ENCODE measurements around the gene CACNB2.

CACNB2 gene

GRCh38 chr10:18504161-18504560 lies 363.9 kb downstream of the CACNB2 start:
- H3K79me2 ChIP-seq (ENCODE audit: control insufficient read depth, insufficient read depth, low read length, unreplicated experiment): no peaks in the 10 kb centered on the region
- peaks cover 7% of the 10 kb centered on the region for H3K4me1 ChIP-seq (ENCODE audit: control insufficient read depth, insufficient read depth, low read length, unreplicated experiment)
- no peak overlapping the region for H3K4me3 ChIP-seq (ENCODE audit: low read depth, low read length)
- H2AFZ ChIP-seq (ENCODE audit: low read length, unreplicated experiment): no peak overlapping the region
- no peaks in the 10 kb centered on the region for H3K36me3 ChIP-seq (ENCODE audit: insufficient read depth, low read length)
- H3K27me3 ChIP-seq (ENCODE audit: insufficient read depth, low read length): no peaks in the 10 kb centered on the region
- H3K27ac ChIP-seq (ENCODE audit: low read depth, low read length): no peak overlapping the region

- Histone ChIP-seq H3K27me3 (ENCODE audit: insufficient read depth, low read length) (no peaks in the 10 kb centered on the region), H3K4me3 (ENCODE audit: low read depth, low read length) (no peak overlapping the region), H2AFZ (ENCODE audit: low read length, unreplicated experiment) (no peak overlapping the region), H3K79me2 (ENCODE audit: control insufficient read depth, insufficient read depth, low read length, unreplicated experiment) (no peaks in the 10 kb centered on the region), H3K4me1 (ENCODE audit: control insufficient read depth, insufficient read depth, low read length, unreplicated experiment) (peaks cover 7% of the 10 kb centered on the region), H3K27ac (ENCODE audit: low read depth, low read length) (no peak overlapping the region), H3K36me3 (ENCODE audit: insufficient read depth, low read length) (no peaks in the 10 kb centered on the region)
Measured at GRCh38 chr10:18505456-18506118, 365.4 kb downstream of the CACNB2 start.

GRCh38 chr10:18508587-18508986 lies 368.4 kb downstream of the CACNB2 start:
- H2AFZ ChIP-seq (ENCODE audit: low read length, unreplicated experiment): no peak overlapping the region
- no peak overlapping the region for H3K27ac ChIP-seq (ENCODE audit: low read depth, low read length)
- no peaks in the 10 kb centered on the region for H3K27me3 ChIP-seq (ENCODE audit: insufficient read depth, low read length)
- H3K4me1 ChIP-seq (ENCODE audit: control insufficient read depth, insufficient read depth, low read length, unreplicated experiment): no peaks in the 10 kb centered on the region
- no peaks in the 10 kb centered on the region for H3K79me2 ChIP-seq (ENCODE audit: control insufficient read depth, insufficient read depth, low read length, unreplicated experiment)
- H3K4me3 ChIP-seq (ENCODE audit: low read depth, low read length): no peak overlapping the region
- H3K36me3 ChIP-seq (ENCODE audit: insufficient read depth, low read length): no peaks in the 10 kb centered on the region

GRCh38 chr10:18514537-18514936 lies 374.3 kb downstream of the CACNB2 start:
- Histone ChIP-seq H3K4me1 (ENCODE audit: control insufficient read depth, insufficient read depth, low read length, unreplicated experiment) (no peaks in the 10 kb centered on the region), H3K79me2 (ENCODE audit: control insufficient read depth, insufficient read depth, low read length, unreplicated experiment) (no peaks in the 10 kb centered on the region), H2AFZ (ENCODE audit: low read length, unreplicated experiment) (no peak overlapping the region), H3K36me3 (ENCODE audit: insufficient read depth, low read length) (no peaks in the 10 kb centered on the region), H3K27me3 (ENCODE audit: insufficient read depth, low read length) (no peaks in the 10 kb centered on the region), H3K27ac (ENCODE audit: low read depth, low read length) (no peak overlapping the region), H3K4me3 (ENCODE audit: low read depth, low read length) (no peak overlapping the region)

GRCh38 chr10:18516851-18517250 lies 376.6 kb downstream of the CACNB2 start:
- H3K27me3 ChIP-seq (ENCODE audit: insufficient read depth, low read length): no peaks in the 10 kb centered on the region
- H3K36me3 ChIP-seq (ENCODE audit: insufficient read depth, low read length): no peaks in the 10 kb centered on the region
- H3K4me3 ChIP-seq (ENCODE audit: low read depth, low read length): no peak overlapping the region
- no peak overlapping the region for H3K27ac ChIP-seq (ENCODE audit: low read depth, low read length)
- no peaks in the 10 kb centered on the region for H3K4me1 ChIP-seq (ENCODE audit: control insufficient read depth, insufficient read depth, low read length, unreplicated experiment)
- no peaks in the 10 kb centered on the region for H3K79me2 ChIP-seq (ENCODE audit: control insufficient read depth, insufficient read depth, low read length, unreplicated experiment)
- H2AFZ ChIP-seq (ENCODE audit: low read length, unreplicated experiment): no peak overlapping the region

- no peaks in the 10 kb centered on the region for H3K4me1 ChIP-seq (ENCODE audit: control insufficient read depth, insufficient read depth, low read length, unreplicated experiment)
Measured at GRCh38 chr10:18523025-18523424, 382.8 kb downstream of the CACNB2 start.

GRCh38 chr10:18523858-18524257 lies 383.6 kb downstream of the CACNB2 start:
- no peak overlapping the region for H2AFZ ChIP-seq (ENCODE audit: low read length, unreplicated experiment)
- no peak overlapping the region for H3K4me3 ChIP-seq (ENCODE audit: low read depth, low read length)
- H3K79me2 ChIP-seq (ENCODE audit: control insufficient read depth, insufficient read depth, low read length, unreplicated experiment): no peaks in the 10 kb centered on the region
- H3K4me1 ChIP-seq (ENCODE audit: control insufficient read depth, insufficient read depth, low read length, unreplicated experiment): no peaks in the 10 kb centered on the region
- no peak overlapping the region for H3K27ac ChIP-seq (ENCODE audit: low read depth, low read length)
- H3K27me3 ChIP-seq (ENCODE audit: insufficient read depth, low read length): no peaks in the 10 kb centered on the region
- H3K36me3 ChIP-seq (ENCODE audit: insufficient read depth, low read length): no peaks in the 10 kb centered on the region

More at GRCh38 chr10:18523025-18523424, 382.8 kb downstream of the CACNB2 start:
- Histone ChIP-seq H3K4me3 (ENCODE audit: low read depth, low read length) (no peak overlapping the region), H2AFZ (ENCODE audit: low read length, unreplicated experiment) (no peak overlapping the region), H3K36me3 (ENCODE audit: insufficient read depth, low read length) (no peaks in the 10 kb centered on the region), H3K27ac (ENCODE audit: low read depth, low read length) (no peak overlapping the region), H3K79me2 (ENCODE audit: control insufficient read depth, insufficient read depth, low read length, unreplicated experiment) (no peaks in the 10 kb centered on the region), H3K27me3 (ENCODE audit: insufficient read depth, low read length) (no peaks in the 10 kb centered on the region)

- Histone ChIP-seq H3K4me1 (ENCODE audit: control insufficient read depth, insufficient read depth, low read length, unreplicated experiment) (no peaks in the 10 kb centered on the region), H3K4me3 (ENCODE audit: low read depth, low read length) (no peak overlapping the region), H3K79me2 (ENCODE audit: control insufficient read depth, insufficient read depth, low read length, unreplicated experiment) (no peaks in the 10 kb centered on the region), H3K27ac (ENCODE audit: low read depth, low read length) (no peak overlapping the region), H3K27me3 (ENCODE audit: insufficient read depth, low read length) (no peaks in the 10 kb centered on the region), H3K36me3 (ENCODE audit: insufficient read depth, low read length) (0 out of 2 replicates have a peak, but pooled peaks cover 2% of the 10 kb centered on the region), H2AFZ (ENCODE audit: low read length, unreplicated experiment) (no peak overlapping the region)
Measured at GRCh38 chr10:18527687-18528086, 387.5 kb downstream of the CACNB2 start.

- no peaks in the 10 kb centered on the region for H3K79me2 ChIP-seq (ENCODE audit: control insufficient read depth, insufficient read depth, low read length, unreplicated experiment)
- no peak overlapping the region for H3K4me3 ChIP-seq (ENCODE audit: low read depth, low read length)
- H3K27me3 ChIP-seq (ENCODE audit: insufficient read depth, low read length): no peaks in the 10 kb centered on the region
- 0 out of 2 replicates have a peak, but pooled peaks cover 2% of the 10 kb centered on the region for H3K36me3 ChIP-seq (ENCODE audit: insufficient read depth, low read length)
- H2AFZ ChIP-seq (ENCODE audit: low read length, unreplicated experiment): no peak overlapping the region
- H3K4me1 ChIP-seq (ENCODE audit: control insufficient read depth, insufficient read depth, low read length, unreplicated experiment): no peaks in the 10 kb centered on the region
- H3K27ac ChIP-seq (ENCODE audit: low read depth, low read length): no peak overlapping the region
Measured at GRCh38 chr10:18528292-18528691, 388.1 kb downstream of the CACNB2 start.

GRCh38 chr10:18532881-18533535 lies 392.8 kb downstream of the CACNB2 start:
- Histone ChIP-seq H3K36me3 (ENCODE audit: insufficient read depth, low read length) (0 out of 2 replicates have a peak, but pooled peaks cover 6% of the 10 kb centered on the region), H3K79me2 (ENCODE audit: control insufficient read depth, insufficient read depth, low read length, unreplicated experiment) (no peaks in the 10 kb centered on the region), H3K27ac (ENCODE audit: low read depth, low read length) (no peak overlapping the region), H3K4me3 (ENCODE audit: low read depth, low read length) (no peak overlapping the region), H3K27me3 (ENCODE audit: insufficient read depth, low read length) (no peaks in the 10 kb centered on the region), H2AFZ (ENCODE audit: low read length, unreplicated experiment) (no peak overlapping the region), H3K4me1 (ENCODE audit: control insufficient read depth, insufficient read depth, low read length, unreplicated experiment) (no peaks in the 10 kb centered on the region)

GRCh38 chr10:18533896-18534295 lies 393.7 kb downstream of the CACNB2 start:
- Histone ChIP-seq H3K79me2 (ENCODE audit: control insufficient read depth, insufficient read depth, low read length, unreplicated experiment) (no peaks in the 10 kb centered on the region), H3K27me3 (ENCODE audit: insufficient read depth, low read length) (no peaks in the 10 kb centered on the region), H3K4me1 (ENCODE audit: control insufficient read depth, insufficient read depth, low read length, unreplicated experiment) (no peaks in the 10 kb centered on the region), H3K4me3 (ENCODE audit: low read depth, low read length) (no peak overlapping the region), H3K27ac (ENCODE audit: low read depth, low read length) (no peak overlapping the region), H2AFZ (ENCODE audit: low read length, unreplicated experiment) (no peak overlapping the region), H3K36me3 (ENCODE audit: insufficient read depth, low read length) (0 out of 2 replicates have a peak, but pooled peaks cover 6% of the 10 kb centered on the region)
